ENCODE data around the gene PTGES3L. TPM values are rescaled to one million over a fixed set of nuclear protein-coding genes. Genes with fewer than 3 reads are reported as not detected.

The PTGES3L gene
- total and polyA plus RNA-seq, 2 of the 13 experiments (the other 11 are each of a cell fraction or from before 2014, with no cell fraction given) = 1.2 to 2.9 TPM

- no peak for TF ChIP-seq ZMYM4 (CRISPR knock-in tag; IDR thresholded peaks at IDR 0.05)
- peak; percentile 99 for TF ChIP-seq HNRNPLL (IDR thresholded peaks at IDR 0.05; ENCODE audit: low read depth, low read length, poor library complexity, severe bottlenecking)
- no peak for TF ChIP-seq DMAP1 (CRISPR knock-in tag; IDR thresholded peaks at IDR 0.05)
- no peak for TF ChIP-seq SMARCE1 (IDR thresholded peaks at IDR 0.05; ENCODE audit: borderline replicate concordance)
- peak; percentile 21; the same call in 1 of the 2 replicates for TF ChIP-seq RXRB (CRISPR knock-in tag; IDR thresholded peaks at IDR 0.05; ENCODE audit: borderline replicate concordance)
- no peak; the same call in 1 of the 2 replicates for TF ChIP-seq KLF6 (CRISPR knock-in tag; IDR thresholded peaks at IDR 0.05)
- TF ChIP-seq REL (CRISPR knock-in tag; conservative IDR thresholded peaks at IDR 0.05) = no peak
- peak; percentile 73 for TF ChIP-seq RBFOX2 (IDR thresholded peaks at IDR 0.05; ENCODE audit: low read depth, low read length)
- TF ChIP-seq MBNL3 (CRISPR knock-in tag; conservative IDR thresholded peaks at IDR 0.05) = no peak
- TF ChIP-seq ZNF136 (CRISPR knock-in tag; IDR thresholded peaks at IDR 0.05; ENCODE audit: low read depth) = peak; percentile 86; the same call in 1 of the 2 replicates
- peak; percentile 90; the same call in 1 of the 2 replicates for TF ChIP-seq NFATC3 (CRISPR knock-in tag; IDR thresholded peaks at IDR 0.05)
- TF ChIP-seq PAWR (CRISPR knock-in tag; IDR thresholded peaks at IDR 0.05; ENCODE audit: borderline replicate concordance) = no peak
- TF ChIP-seq GRHL1 (CRISPR knock-in tag; conservative IDR thresholded peaks at IDR 0.05) = no peak
- 0 out of 2 replicates have a peak, but pooled peaks have one; percentile 46 for TF ChIP-seq KLF13 (CRISPR knock-in tag; IDR thresholded peaks at IDR 0.05)
- no peak for TF ChIP-seq NPAS2 (CRISPR knock-in tag; IDR thresholded peaks at IDR 0.05; ENCODE audit: borderline replicate concordance)
- peak; percentile 67; the same call in 1 of the 2 replicates for TF ChIP-seq ZIK1 (CRISPR knock-in tag; IDR thresholded peaks at IDR 0.05; ENCODE audit: borderline replicate concordance, low read depth)
- TF ChIP-seq KAT8 (CRISPR knock-in tag; IDR thresholded peaks at IDR 0.05) = peak; percentile 15; the same call in 1 of the 2 replicates
- TF ChIP-seq ZNF619 (CRISPR knock-in tag; IDR thresholded peaks at IDR 0.05) = no peak
- peak; percentile 81; the same call in 1 of the 2 replicates for TF ChIP-seq MTA1 (CRISPR knock-in tag; IDR thresholded peaks at IDR 0.05; ENCODE audit: borderline replicate concordance)
- no peak for TF ChIP-seq ZNF3 (CRISPR knock-in tag; IDR thresholded peaks at IDR 0.05)
- TF ChIP-seq ZNF773 (CRISPR knock-in tag; IDR thresholded peaks at IDR 0.05; ENCODE audit: borderline replicate concordance) = no peak; the same call in 1 of the 2 replicates
- no peak for TF ChIP-seq ZNF7 (CRISPR knock-in tag; IDR thresholded peaks at IDR 0.05)
- TF ChIP-seq TOPORS (CRISPR knock-in tag; IDR thresholded peaks at IDR 0.05) = no peak
- TF ChIP-seq ZMAT3 (CRISPR knock-in tag; conservative IDR thresholded peaks at IDR 0.05) = no peak; the same call in 1 of the 2 replicates
- TF ChIP-seq U2AF2 (IDR thresholded peaks at IDR 0.05; ENCODE audit: low read depth, low read length) = no peak
- peak; percentile 79 for TF ChIP-seq DZIP1 (CRISPR knock-in tag; IDR thresholded peaks at IDR 0.05)
- TF ChIP-seq ZNF550 (CRISPR knock-in tag; IDR thresholded peaks at IDR 0.05; ENCODE audit: borderline replicate concordance) = no peak
- no peak for TF ChIP-seq LCORL (IDR thresholded peaks at IDR 0.05)
- TF ChIP-seq LCORL (CRISPR knock-in tag; IDR thresholded peaks at IDR 0.05) = peak; percentile 43; the same call in 1 of the 2 replicates
- TF ChIP-seq KDM6A (CRISPR knock-in tag; IDR thresholded peaks at IDR 0.05; ENCODE audit: low read depth) = no peak
Measured at GRCh38 chr17:42980766-42981397, 1.0 kb upstream of the PTGES3L start (continued).

Data from HepG2 (cell line).